Fibroblast of lung (primary cell): Measurements from ENCODE around the gene SCN3A. TPM values are rescaled to one million over a fixed set of nuclear protein-coding genes. Genes with fewer than 3 reads are reported as not detected.

Experiments
- DNase-seq, 2 donors: peaks; one replicate each; pipeline versions ENCODE4 v3.0.0 to v3.0.0-alpha.2; 2010; ENCODE audit warnings: low read depth in 2 of 2
- H2AFZ ChIP-seq: 2 replicates; pipeline ENCODE4 v1.5.1; 2012; ENCODE audit warnings: low read length, control low read depth, inconsistent platforms
- H3K27ac ChIP-seq: 2 replicates; pipeline ENCODE4 v1.5.1; 2011; ENCODE audit warnings: low read length, control low read depth; ENCODE audit not compliant: insufficient read depth
- H3K27me3 ChIP-seq: 2 replicates; pipeline ENCODE4 v1.5.1; 2011; ENCODE audit warnings: mild to moderate bottlenecking, low read length; ENCODE audit not compliant: control insufficient read depth, insufficient read depth
- H3K36me3 ChIP-seq: 2 replicates; pipeline ENCODE4 v1.5.1; 2011; ENCODE audit warnings: low read length; ENCODE audit not compliant: control insufficient read depth, insufficient read depth
- H3K4me1 ChIP-seq: 2 replicates; pipeline ENCODE4 v1.5.1; 2011; ENCODE audit warnings: low read length; ENCODE audit not compliant: control insufficient read depth, insufficient read depth; ENCODE audit errors: extremely low read depth
- H3K4me2 ChIP-seq: 2 replicates; pipeline ENCODE4 v1.5.1; 2011; ENCODE audit warnings: low read length, control low read depth; ENCODE audit not compliant: insufficient read depth; ENCODE audit errors: extremely low read depth
- H3K4me3 ChIP-seq, 4 experiments: fragments of 200-600 bp in 1 of 4; sonication (generic) in 1 of 4; replicated peaks in 1 of 4; 2 replicates each; pipeline ENCODE4 v1.5.1; 2011 to 2016; ENCODE audit warnings: low read length in 4 of 4, low read depth in 3 of 4, mild to moderate bottlenecking in 3 of 4, control low read depth in 2 of 4, inconsistent platforms in 1 of 4, mixed read lengths in 1 of 4; ENCODE audit not compliant: insufficient read depth in 1 of 4; ENCODE audit errors: control extremely low read depth in 1 of 4
- H3K79me2 ChIP-seq: 2 replicates; pipeline ENCODE4 v1.5.1; 2012; ENCODE audit warnings: mild to moderate bottlenecking, low read length, inconsistent platforms; ENCODE audit not compliant: control insufficient read depth, insufficient read depth
- H3K9ac ChIP-seq: 2 replicates; pipeline ENCODE4 v1.5.1; 2011; ENCODE audit warnings: mild to moderate bottlenecking, low read length, control low read depth; ENCODE audit not compliant: insufficient read depth
- H3K9me3 ChIP-seq: 2 replicates; pipeline ENCODE4 v1.5.1; 2012; ENCODE audit warnings: low read depth, low read length; ENCODE audit not compliant: control insufficient read depth, insufficient read depth
- H4K20me1 ChIP-seq: 2 replicates; pipeline ENCODE4 v1.5.1; 2011; ENCODE audit warnings: low read length; ENCODE audit not compliant: control insufficient read depth, insufficient read depth; ENCODE audit errors: extremely low read depth
- CTCF ChIP-seq, 2 donors: IDR thresholded peaks in 1 of 2; conservative IDR thresholded peaks in 1 of 2; 1 replicate in 1 of 2; 2 replicates in 1 of 2; pipeline ENCODE4 v1.5.1; 2011 to 2012; ENCODE audit warnings: low read length in 2 of 2, control low read depth in 1 of 2, inconsistent platforms in 1 of 2, low read depth in 1 of 2, mild to moderate bottlenecking in 1 of 2
- EZH2 ChIP-seq: IDR thresholded peaks from 2 replicates; pipeline ENCODE4 v1.5.1; 2012; ENCODE audit warnings: low read length, control low read depth, mild to moderate bottlenecking; ENCODE audit errors: missing control alignments
- polyA plus RNA-seq, 2 donors: library from polyadenylated mRNA; depleted of rRNA in 1 of 2; stranded (reverse) in 1 of 2; unstranded in 1 of 2; fragments of >200 nt; gene quantifications; 2 replicates each; pipeline ENCODE4 v1.2.1, GENCODE V29; 2011 to 2012; ENCODE audit warnings: missing spikeins in 1 of 2
- total RNA-seq: library from RNA; depleted of rRNA; stranded (reverse); fragments of >200 nt; gene quantifications from 2 replicates; pipeline ENCODE4 v1.2.1, GENCODE V29; 2014

SCN3A gene
- total and polyA plus RNA-seq, 2 donors (not counting 1 experiment from before 2014, with no cell fraction given), result 0.14 to 0.33 TPM

GRCh38 chr2:165197346-165197745, 6.5 kb downstream of the SCN3A start:
- Histone ChIP-seq H3K79me2 (no peaks in the 10 kb centered on the region), H3K4me2 (no peak overlapping the region), H3K9me3 (no peaks in the 10 kb centered on the region), H3K27me3 (no peaks in the 10 kb centered on the region), H3K27ac (no peak overlapping the region), H4K20me1 (no peaks in the 10 kb centered on the region), H3K4me3 (no peak overlapping the region), H2AFZ (no peak overlapping the region), H3K9ac (no peak overlapping the region), H3K4me1 (no peaks in the 10 kb centered on the region), H3K36me3 (no peaks in the 10 kb centered on the region)
- TF ChIP-seq CTCF (conservative IDR thresholded peaks at IDR 0.05 in 1 of 2, IDR thresholded peaks at IDR 0.05 in 1 of 2; ENCODE audit: low read depth in 1 of 2, low read length in 2 of 2) (no peak), EZH2 (no peak)
- DNase-seq, result no peak

- Histone ChIP-seq H3K4me2 (no peak overlapping the region), H3K4me1 (no peaks in the 10 kb centered on the region), H3K27ac (no peak overlapping the region), H3K27me3 (no peaks in the 10 kb centered on the region), H4K20me1 (no peaks in the 10 kb centered on the region), H3K4me3 (no peak overlapping the region), H2AFZ (no peak overlapping the region), H3K9me3 (no peaks in the 10 kb centered on the region), H3K36me3 (no peaks in the 10 kb centered on the region), H3K79me2 (no peaks in the 10 kb centered on the region), H3K9ac (no peak overlapping the region)
- TF ChIP-seq CTCF (conservative IDR thresholded peaks at IDR 0.05 in 1 of 2, IDR thresholded peaks at IDR 0.05 in 1 of 2; ENCODE audit: low read depth in 1 of 2, low read length in 2 of 2), result no peak
- DNase-seq, result no peak
Observed at GRCh38 chr2:165196411-165196810, 7.4 kb downstream of the SCN3A start.

GRCh38 chr2:165193178-165193777, 10.6 kb downstream of the SCN3A start:
- Histone ChIP-seq H3K79me2 (no peaks in the 10 kb centered on the region), H3K9ac (no peak overlapping the region), H3K27ac (no peak overlapping the region), H2AFZ (no peak overlapping the region), H3K9me3 (no peaks in the 10 kb centered on the region), H4K20me1 (no peaks in the 10 kb centered on the region), H3K36me3 (no peaks in the 10 kb centered on the region), H3K4me3 (no peak overlapping the region), H3K4me1 (no peaks in the 10 kb centered on the region), H3K27me3 (no peaks in the 10 kb centered on the region), H3K4me2 (no peak overlapping the region)
- no peak for TF ChIP-seq CTCF (conservative IDR thresholded peaks at IDR 0.05 in 1 of 2, IDR thresholded peaks at IDR 0.05 in 1 of 2; ENCODE audit: low read depth in 1 of 2, low read length in 2 of 2)
- TF ChIP-seq EZH2, result no peak
- no peak for DNase-seq
